ENCODE data around the gene BANF2.

DNA sequence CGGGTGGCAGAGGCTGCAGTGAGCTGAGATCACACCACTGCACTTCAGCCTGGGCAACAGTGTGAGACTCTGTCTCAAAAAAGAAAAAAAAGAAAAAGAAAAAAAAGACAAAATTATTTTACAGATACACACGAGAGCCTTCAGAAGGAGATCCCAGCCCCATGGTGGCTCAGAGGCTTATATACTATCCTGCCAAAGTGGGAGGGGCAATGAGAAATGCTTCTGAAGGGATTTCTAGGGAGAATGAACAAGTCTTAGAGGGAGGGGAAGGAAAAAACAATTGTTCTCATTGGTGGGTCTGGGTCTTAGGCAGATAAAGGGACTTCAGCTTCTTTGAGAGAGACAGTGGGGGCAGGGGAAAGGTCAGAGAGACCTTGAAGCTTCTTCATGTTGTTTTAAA lies 76.8 kb downstream of the BANF2 start:
- no peak for TF ChIP-seq SUZ12 (IDR thresholded peaks at IDR 0.05; ENCODE audit: extremely low read depth, insufficient read depth, insufficient read length)
- TF ChIP-seq YY1 (IDR thresholded peaks at IDR 0.05; ENCODE audit: insufficient read depth, insufficient read length): no peak
- TF ChIP-seq ZNF274 (IDR thresholded peaks at IDR 0.05; ENCODE audit: low read depth, low read length): no peak
